Urothelium cell line (cell line): Measurements from ENCODE around the gene SKIC8.

Experiments used
- DNase-seq: peaks from one replicate; pipeline ENCODE4 v3.0.0; 2011; ENCODE audit warnings: low spot score, mixed read lengths
- FAIRE-seq: peaks from 2 replicates; lab custom pipeline; 2011; peaks lifted over from hg19 to GRCh38; lab: Jason Lieb, UNC

SKIC8 gene

DNA sequence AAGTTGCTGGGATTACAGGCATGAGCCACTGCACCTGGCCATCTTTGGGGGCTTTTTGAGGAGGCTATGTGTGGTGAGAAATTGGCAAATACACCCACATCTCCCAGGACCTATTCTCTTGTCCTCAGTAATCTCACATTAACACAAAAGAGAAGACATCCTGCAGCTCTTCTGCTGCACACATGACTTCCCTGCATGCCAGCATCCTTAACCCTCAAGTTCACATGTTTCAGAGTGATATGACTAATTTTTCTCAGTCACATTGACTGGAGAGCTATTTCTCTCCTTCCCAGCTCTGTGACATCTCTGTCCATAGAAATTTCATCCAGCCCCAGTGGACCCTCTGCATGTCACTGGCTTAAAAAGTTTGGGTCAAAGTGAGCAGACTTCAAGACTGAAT is 1.9 kb upstream of the SKIC8 start:
- DNase-seq (no peak), FAIRE-seq (no peak)

GRCh38 chr15:78292219-78292618 is 7.2 kb downstream of the SKIC8 start:
- FAIRE-seq: no peak
- no peak for DNase-seq

GRCh38 chr15:78291698-78292097 is 7.7 kb downstream of the SKIC8 start:
- no peak for FAIRE-seq
- DNase-seq: no peak

DNA sequence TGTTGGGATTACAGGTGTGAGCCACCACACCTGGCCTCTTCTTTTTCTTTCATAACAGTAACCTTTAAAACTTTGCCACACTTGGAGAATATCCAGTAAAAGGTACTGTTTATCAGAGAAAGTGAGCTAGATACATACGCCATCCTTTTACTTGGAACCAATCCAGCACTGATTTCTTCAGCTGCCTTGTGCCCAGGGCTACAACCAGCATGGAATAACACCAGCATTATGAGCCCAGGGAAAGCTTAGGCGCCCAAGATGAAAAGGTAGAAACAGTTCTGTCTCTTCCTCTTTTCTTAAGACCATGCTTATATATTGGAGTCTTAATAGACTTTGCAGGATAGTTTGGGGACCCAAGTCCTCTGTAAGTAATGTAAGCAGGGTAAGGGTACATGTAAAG is 8.4 kb downstream of the SKIC8 start:
- DNase-seq (no peak), FAIRE-seq (no peak)

GRCh38 chr15:78290222-78290621 is 9.2 kb downstream of the SKIC8 start:
- no peak for DNase-seq
- FAIRE-seq: no peak

GRCh38 chr15:78284758-78285157 is 14.7 kb downstream of the SKIC8 start:
- DNase-seq (no peak), FAIRE-seq (no peak)

DNA sequence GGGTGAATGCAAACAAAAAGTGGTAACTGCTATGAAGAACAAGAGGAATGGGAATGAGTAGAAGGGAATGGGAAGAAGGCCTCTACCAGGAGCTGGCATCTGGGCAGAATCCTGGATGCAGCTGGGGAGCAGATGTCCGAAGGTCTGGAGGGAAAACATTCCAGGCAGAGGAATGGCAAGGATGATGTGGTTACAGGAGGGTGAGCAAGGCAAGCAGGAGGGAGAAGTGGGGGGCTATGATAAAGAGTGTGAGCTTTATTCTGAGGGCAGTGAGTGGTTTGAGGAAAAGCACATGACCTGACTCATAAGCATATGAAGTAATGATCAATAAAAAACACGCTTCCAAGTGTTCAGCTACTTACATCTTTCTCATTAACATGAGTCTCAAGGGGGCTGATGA is 17.1 kb downstream of the SKIC8 start:
- DNase-seq (no peak), FAIRE-seq (no peak)

DNA sequence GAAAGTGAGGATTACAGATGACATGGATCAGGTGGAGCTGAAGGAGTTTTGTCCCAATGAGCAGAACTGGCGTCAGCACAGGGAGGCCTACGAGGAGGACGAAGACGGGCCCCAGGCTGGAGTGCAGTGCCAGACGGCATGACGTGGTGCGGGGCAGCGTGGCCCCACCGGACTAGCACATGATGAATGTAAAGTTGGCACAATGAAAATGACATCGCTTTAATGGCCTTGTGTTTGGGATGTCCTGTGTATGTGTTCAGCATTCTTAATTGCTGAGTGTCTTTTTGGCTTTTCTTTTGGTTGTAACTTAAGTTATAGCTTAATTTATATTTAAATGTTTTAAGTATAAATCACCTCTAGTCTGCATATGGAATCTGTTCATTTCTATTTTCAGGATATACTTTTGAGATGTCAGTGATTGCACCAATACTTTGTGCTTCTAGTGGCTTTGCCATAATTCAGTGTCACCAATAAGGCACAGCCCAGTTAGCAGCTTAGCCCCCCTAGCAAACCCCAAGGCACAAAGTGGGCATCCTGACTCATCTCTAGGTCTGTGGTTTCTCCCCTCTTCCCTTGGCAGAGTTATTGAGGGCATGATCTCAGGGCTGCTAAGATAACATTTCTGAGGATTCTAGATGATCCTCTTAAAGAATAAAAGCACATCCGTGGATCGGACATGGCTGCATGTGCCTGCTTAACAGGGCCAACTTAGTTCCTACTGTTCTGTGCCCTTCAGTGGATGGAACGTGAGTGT is 18.9 kb downstream of the SKIC8 start:
- FAIRE-seq: no peak
- DNase-seq: no peak

DNA sequence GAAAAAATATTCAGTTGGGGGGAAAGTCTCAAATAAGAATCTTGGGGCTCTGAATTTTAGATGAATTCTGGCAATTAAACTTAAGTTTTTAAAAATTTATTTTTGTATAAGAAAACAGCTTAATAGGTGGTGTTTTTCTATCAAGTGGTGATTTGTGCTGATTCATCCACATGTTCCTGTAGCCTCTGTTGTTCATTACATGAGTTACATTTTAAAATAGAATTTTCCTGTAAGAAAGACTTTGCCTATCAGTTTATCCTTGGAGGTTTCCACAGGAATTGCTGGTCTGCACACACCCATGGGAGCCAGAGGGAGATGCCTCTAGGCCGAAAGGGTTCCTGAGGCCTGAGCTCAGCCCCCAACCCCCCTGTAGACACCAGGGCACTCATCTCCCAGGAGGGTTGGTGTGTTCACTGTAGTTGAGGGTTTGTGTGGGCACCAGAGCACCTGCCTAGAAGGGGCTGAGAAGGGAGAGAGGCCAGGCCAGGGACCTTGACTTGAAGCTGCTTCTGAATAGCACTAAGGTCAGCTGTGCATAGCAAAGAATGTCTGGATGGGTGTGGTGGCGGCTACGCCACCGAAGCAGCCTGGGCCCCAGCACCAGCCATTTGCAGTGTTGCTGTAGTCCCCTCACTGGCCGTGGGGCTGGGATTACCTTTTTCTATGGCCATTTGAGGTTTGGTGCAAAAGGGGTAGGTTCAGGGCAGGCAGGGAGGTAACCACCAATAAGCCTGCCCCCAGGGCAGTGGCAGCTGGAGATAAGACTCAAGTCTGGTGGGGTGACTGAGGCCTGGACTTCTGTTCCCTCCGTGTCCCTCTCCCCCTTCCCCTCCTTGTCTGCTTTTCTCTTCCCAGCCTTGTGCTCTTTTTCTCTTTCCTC is 23.1 kb downstream of the SKIC8 start:
- DNase-seq: no peak
- FAIRE-seq: no peak

- FAIRE-seq: no peak
- DNase-seq: no peak
Observed at GRCh38 chr15:78274994-78275393, 24.4 kb downstream of the SKIC8 start.

DNA sequence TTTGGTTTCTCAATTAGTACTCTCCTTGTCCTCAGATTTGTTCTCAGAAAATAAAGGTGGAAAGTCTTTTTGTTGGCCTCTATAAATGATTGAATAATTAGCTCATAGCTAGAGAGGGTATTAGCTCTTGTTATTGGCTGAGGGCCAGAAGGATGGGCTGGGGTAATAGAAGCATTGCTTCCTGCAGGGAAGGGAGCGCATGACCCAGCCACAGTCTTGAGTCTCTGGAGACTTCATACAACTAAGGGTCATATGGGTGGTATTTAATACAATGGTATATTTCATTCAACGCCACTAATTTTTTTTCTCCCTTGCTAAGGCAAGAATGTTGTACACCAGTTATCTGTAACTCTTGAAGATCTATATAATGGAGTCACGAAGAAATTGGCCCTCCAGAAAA is 26.6 kb downstream of the SKIC8 start:
- no peak for DNase-seq
- no peak for FAIRE-seq

- FAIRE-seq: no peak
- no peak for DNase-seq
Observed at GRCh38 chr15:78272316-78272715, 27.1 kb downstream of the SKIC8 start.

GRCh38 chr15:78266806-78267205 is 32.6 kb downstream of the SKIC8 start:
- DNase-seq: no peak
- no peak for FAIRE-seq

DNA sequence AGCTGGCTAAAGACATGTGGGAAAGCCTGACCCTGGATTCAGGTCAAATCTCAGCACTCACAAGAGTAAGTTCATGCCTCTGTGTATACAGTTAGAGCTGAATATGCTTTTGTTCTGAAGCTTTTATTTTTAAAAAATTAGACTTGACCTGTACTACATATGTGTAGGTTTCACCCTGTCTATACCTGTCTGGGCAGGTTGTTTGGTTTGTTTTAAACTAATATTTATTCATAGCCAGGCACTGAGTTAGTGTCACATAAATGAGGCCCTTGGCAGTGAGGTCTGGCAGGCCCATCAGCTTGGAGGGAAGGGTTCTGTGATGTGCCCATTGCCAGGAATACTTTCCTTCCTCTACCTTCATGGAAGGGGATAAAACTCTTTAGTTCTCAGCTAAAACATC is 33.2 kb downstream of the SKIC8 start:
- FAIRE-seq (no peak), DNase-seq (no peak)

DNA sequence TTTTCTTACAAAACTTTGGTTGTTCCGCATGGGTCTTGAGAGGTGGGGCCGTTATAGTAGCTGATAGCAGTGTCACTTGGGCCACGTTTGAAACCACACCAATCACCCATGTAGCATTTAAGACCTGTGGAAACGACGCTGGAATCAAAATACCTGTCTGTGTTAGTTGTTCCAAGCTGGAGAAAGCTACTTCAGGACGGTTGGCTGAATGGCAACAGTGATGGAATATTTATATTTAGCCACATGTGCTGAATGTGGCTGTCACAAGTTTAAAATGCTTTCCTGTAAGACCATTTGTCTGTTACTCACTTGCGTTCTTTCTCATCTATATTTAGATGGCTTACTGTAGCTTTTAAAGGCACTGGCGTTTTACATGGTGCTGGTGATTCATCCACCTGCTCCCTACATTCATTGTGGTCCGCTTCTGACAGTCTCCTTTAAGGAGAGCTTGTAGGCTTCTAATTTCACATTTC is 33.6 kb downstream of the SKIC8 start:
- DNase-seq: no peak
- FAIRE-seq: no peak

DNA sequence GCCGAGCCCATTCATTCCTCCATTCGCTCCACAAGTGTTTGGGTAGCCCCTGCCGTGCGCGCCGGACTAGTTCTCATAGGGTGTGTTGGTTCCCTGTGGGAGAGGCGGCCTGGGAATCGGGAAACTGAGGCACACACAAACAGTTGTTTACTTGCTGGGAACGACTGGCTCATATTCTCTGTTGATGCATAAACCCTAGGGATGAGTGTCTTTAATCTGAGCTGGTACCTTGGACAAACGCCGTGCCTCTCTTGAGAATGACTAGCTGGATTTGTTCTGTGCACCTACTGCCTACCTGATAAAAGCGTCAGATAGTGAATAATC is 34.3 kb downstream of the SKIC8 start:
- FAIRE-seq (no peak), DNase-seq (no peak)

DNA sequence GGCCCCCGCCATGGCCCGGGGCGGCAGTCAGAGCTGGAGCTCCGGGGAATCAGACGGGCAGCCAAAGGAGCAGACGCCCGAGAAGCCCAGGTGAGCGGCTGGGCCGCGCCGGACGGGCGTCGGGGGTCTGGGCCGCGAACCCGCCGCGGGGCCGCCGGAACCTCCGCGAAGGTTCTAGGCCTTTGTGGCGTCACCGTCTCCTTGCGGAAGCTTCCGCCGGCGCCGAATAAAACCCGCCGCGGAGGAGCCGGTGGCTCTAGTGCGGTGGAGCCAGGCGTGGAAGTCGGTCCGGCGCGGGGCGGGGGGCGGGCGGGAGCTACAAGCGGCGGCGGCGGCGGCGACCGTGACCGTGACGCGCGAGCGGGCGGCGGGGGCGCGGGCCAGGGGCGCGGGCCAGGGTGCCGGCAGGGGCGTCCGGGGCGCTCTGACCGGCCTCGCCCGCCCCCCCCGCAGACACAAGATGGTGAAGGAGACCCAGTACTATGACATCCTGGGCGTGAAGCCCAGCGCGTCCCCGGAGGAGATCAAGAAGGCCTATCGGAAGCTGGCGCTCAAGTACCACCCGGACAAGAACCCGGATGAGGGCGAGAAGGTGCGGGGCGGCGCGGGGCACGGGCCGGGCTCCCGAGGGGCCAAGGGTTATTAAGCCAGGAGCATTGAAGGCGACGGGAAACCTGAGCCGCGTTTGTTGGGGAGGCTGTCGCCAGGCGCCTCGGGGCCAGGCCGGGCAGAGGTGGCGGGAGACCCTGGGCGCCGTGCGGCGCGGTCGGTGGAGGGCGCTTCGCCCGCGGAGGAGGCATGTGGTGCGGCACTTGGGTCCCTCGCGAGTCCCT is 34.9 kb downstream of the SKIC8 start, which contains the start of gene DNAJA4:
DNAJA4 (plus strand) TSS at position 259 of the 833 bp plus-strand sequence; CDS start at position 461, 202 bp downstream.
- no peak for FAIRE-seq

DNA sequence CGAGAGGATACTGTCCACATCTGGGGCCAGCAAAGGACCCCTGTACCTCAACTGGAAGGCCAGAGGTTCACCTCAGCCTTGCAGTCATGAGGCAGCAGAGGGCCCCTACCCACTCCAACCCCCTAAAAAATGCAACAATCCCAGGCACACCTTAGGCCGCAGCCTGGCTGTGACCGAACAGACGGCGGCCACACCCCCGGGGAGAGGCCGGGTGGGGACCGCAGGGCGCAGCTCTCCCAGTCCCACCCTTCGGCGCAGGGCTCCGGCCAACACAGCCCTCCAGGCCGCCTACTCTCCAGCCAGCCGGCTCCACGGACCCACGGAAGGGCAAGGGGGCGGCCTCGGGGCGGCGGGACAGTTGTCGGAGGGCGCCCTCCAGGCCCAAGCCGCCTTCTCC is 35.5 kb downstream of the SKIC8 start:
- DNase-seq (no peak), FAIRE-seq (no peak)

More for the DNA sequence above, 34.9 kb downstream of the SKIC8 start, which contains the start of gene DNAJA4:
- DNase-seq: no peak

DNA sequence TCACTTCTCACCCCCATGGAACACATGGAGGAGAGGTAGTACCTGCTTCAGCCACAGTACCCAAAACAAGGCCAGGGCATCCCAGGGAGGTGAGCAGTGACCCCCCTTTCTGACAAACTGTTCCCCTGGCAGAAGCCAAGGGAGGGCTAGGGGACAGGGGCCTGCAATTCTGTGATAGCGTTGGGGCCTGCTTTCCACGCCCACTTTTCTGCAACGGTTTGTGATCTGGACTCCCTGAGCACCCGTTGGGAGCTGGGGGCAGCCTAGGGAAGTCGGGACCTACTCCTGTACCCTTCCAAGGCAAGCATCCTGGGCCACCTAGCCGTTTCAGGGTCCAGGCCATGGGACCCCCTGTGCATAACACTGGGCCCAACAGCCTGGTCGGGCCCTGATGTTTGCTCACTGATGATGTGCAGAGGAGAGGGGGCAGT is 36.0 kb downstream of the SKIC8 start:
- FAIRE-seq: no peak

GRCh38 chr15:78261062-78261461 is 38.3 kb downstream of the SKIC8 start:
- no peak for FAIRE-seq

More for the DNA sequence above, 36.0 kb downstream of the SKIC8 start:
- DNase-seq: no peak

DNA sequence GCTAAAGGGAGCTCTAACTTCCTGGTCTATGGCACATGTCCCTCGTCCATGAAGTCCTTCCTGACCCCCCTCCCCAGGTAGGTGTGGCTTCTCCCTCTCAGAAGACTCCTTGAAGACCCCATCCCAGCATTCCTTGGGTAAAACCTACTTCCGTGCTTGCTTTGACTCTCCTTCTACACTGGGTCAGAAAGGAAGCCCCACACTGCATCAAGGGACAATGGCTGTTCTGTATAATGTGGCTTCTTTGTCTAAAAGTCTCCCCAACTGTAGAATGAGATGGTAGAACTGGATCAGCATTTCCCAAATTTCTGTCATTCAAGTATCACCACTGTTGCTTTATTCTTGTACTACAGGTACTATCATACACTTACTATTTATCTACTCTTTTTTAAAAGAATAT is 38.9 kb downstream of the SKIC8 start:
- DNase-seq (no peak), FAIRE-seq (no peak)

More at GRCh38 chr15:78261062-78261461, 38.3 kb downstream of the SKIC8 start:
- DNase-seq: no peak
